ENCODE measurements around the gene PRUNE2. TPM values are rescaled to one million over a fixed set of nuclear protein-coding genes. Genes with fewer than 3 reads are reported as not detected.

PRUNE2 gene
- total RNA-seq, 1 donor = 1.3 TPM

GRCh38 chr9:76808636-76809035, 97.3 kb downstream of the PRUNE2 start:
- no peak for DNase-seq (ENCODE audit: low read depth in 2 of 3, low spot score in 2 of 3)

GRCh38 chr9:76803762-76804161, 102.2 kb downstream of the PRUNE2 start:
- DNase-seq (ENCODE audit: low read depth in 2 of 3, low spot score in 2 of 3) = no peak

- DNase-seq (ENCODE audit: low read depth in 2 of 3, low spot score in 2 of 3) = no peak
Observed at GRCh38 chr9:76803083-76803482, 102.8 kb downstream of the PRUNE2 start.

GRCh38 chr9:76800901-76801300, 105.0 kb downstream of the PRUNE2 start:
- DNase-seq (ENCODE audit: low read depth in 2 of 3, low spot score in 2 of 3) = no peak

- no peak for DNase-seq (ENCODE audit: low read depth in 2 of 3, low spot score in 2 of 3)
Observed at GRCh38 chr9:76799473-76799872, 106.4 kb downstream of the PRUNE2 start.

GRCh38 chr9:76798527-76798926, 107.4 kb downstream of the PRUNE2 start:
- DNase-seq (ENCODE audit: low read depth in 2 of 3, low spot score in 2 of 3) = peak in 1 of 3 donors; percentile 4

- DNase-seq (ENCODE audit: low read depth in 2 of 3, low spot score in 2 of 3) = no peak
Observed at GRCh38 chr9:76796296-76796695, 109.6 kb downstream of the PRUNE2 start.

GRCh38 chr9:76793784-76794431, 112.0 kb downstream of the PRUNE2 start:
- DNase-seq (ENCODE audit: low read depth in 2 of 3, low spot score in 2 of 3) = no peak

GRCh38 chr9:76789840-76790239, 116.1 kb downstream of the PRUNE2 start:
- no peak for DNase-seq (ENCODE audit: low read depth in 2 of 3, low spot score in 2 of 3)

- DNase-seq (ENCODE audit: low read depth in 2 of 3, low spot score in 2 of 3) = no peak
Observed at GRCh38 chr9:76787677-76788076, 118.2 kb downstream of the PRUNE2 start.

GRCh38 chr9:76785501-76785900, 120.4 kb downstream of the PRUNE2 start:
- DNase-seq (ENCODE audit: low read depth in 2 of 3, low spot score in 2 of 3) = no peak

GRCh38 chr9:76784881-76785280, 121.0 kb downstream of the PRUNE2 start:
- DNase-seq (ENCODE audit: low read depth in 2 of 3, low spot score in 2 of 3) = no peak

GRCh38 chr9:76772686-76773445, 133.0 kb downstream of the PRUNE2 start:
- no peak for DNase-seq (ENCODE audit: low read depth in 2 of 3, low spot score in 2 of 3)

- DNase-seq (ENCODE audit: low read depth in 2 of 3, low spot score in 2 of 3) = no peak
Observed at GRCh38 chr9:76766126-76766525, 139.8 kb downstream of the PRUNE2 start.

GRCh38 chr9:76764138-76764537, 141.8 kb downstream of the PRUNE2 start, which contains the start of gene PCA3:
Gene PCA3 (plus strand): TSS chr9:76764438.
- no peak for DNase-seq (ENCODE audit: low read depth in 2 of 3, low spot score in 2 of 3)

- DNase-seq (ENCODE audit: low read depth in 2 of 3, low spot score in 2 of 3) = peak in 1 of 3 donors; percentile 29
Observed at GRCh38 chr9:76761448-76761847, 144.5 kb downstream of the PRUNE2 start.

- no peak for DNase-seq (ENCODE audit: low read depth in 2 of 3, low spot score in 2 of 3)
Observed at GRCh38 chr9:76759732-76760131, 146.2 kb downstream of the PRUNE2 start.

- DNase-seq (ENCODE audit: low read depth in 2 of 3, low spot score in 2 of 3) = no peak
Observed at GRCh38 chr9:76758476-76758875, 147.4 kb downstream of the PRUNE2 start.

GRCh38 chr9:76756941-76757673, 148.8 kb downstream of the PRUNE2 start:
- DNase-seq (ENCODE audit: low read depth in 2 of 3, low spot score in 2 of 3) = no peak

- DNase-seq (ENCODE audit: low read depth in 2 of 3, low spot score in 2 of 3) = no peak
Observed at GRCh38 chr9:76756268-76756640, 149.7 kb downstream of the PRUNE2 start.

- DNase-seq (ENCODE audit: low read depth in 2 of 3, low spot score in 2 of 3) = no peak
Observed at GRCh38 chr9:76751001-76751400, 154.9 kb downstream of the PRUNE2 start.

GRCh38 chr9:76744336-76744735, 161.6 kb downstream of the PRUNE2 start:
- no peak for DNase-seq (ENCODE audit: low read depth in 2 of 3, low spot score in 2 of 3)

Data from hematopoietic multipotent progenitor cell (in vitro differentiated cells).